Fibroblast of peridontal ligament (primary cell): ENCODE data around the gene TRIM64C.
"Not testable (repeated sequence)": the region's sequence is repeated elsewhere in the genome, so short reads cannot be mapped to it uniquely, and the experiment has no call there.

Experiments used
- DNase-seq: peaks from one replicate; pipeline ENCODE4 v3.0.0-alpha.2; 2010; ENCODE audit errors: extremely low read depth

The TRIM64C gene

GRCh38 chr11:49059012-49059411 is at the start of gene TRIM64C:
Gene TRIM64C (minus strand): TSS chr11:49059112. CDS start chr11:49059112, 0 bp downstream.
- not testable (repeated sequence) for DNase-seq

- not testable (repeated sequence) for DNase-seq
Observed at GRCh38 chr11:49102356-49102755, 43.4 kb upstream of the TRIM64C start.

GRCh38 chr11:49069897-49070296 is 11.0 kb upstream of the TRIM64C start:
- not testable (repeated sequence) for DNase-seq

GRCh38 chr11:49049821-49050220 is 9.1 kb downstream of the TRIM64C start:
- not testable (repeated sequence) for DNase-seq

- DNase-seq, result not testable (repeated sequence)
Observed at GRCh38 chr11:49048229-49048628, 10.7 kb downstream of the TRIM64C start.

- not testable (repeated sequence) for DNase-seq
Observed at GRCh38 chr11:49028523-49028922, 30.4 kb downstream of the TRIM64C start, which contains the start of gene TRIM49B. Gene TRIM49B (plus strand): TSS chr11:49028823. CDS start chr11:49031600, 2,777 bp downstream.
